ENCODE data around the gene HNRNPAB.

The HNRNPAB gene

GRCh38 chr5:178212241-178213002, 8.1 kb downstream of the HNRNPAB start:
- FAIRE-seq (no peak), DNase-seq (ENCODE audit: insufficient read length, low spot score) (no peak)
- TF ChIP-seq, protein P1, sequence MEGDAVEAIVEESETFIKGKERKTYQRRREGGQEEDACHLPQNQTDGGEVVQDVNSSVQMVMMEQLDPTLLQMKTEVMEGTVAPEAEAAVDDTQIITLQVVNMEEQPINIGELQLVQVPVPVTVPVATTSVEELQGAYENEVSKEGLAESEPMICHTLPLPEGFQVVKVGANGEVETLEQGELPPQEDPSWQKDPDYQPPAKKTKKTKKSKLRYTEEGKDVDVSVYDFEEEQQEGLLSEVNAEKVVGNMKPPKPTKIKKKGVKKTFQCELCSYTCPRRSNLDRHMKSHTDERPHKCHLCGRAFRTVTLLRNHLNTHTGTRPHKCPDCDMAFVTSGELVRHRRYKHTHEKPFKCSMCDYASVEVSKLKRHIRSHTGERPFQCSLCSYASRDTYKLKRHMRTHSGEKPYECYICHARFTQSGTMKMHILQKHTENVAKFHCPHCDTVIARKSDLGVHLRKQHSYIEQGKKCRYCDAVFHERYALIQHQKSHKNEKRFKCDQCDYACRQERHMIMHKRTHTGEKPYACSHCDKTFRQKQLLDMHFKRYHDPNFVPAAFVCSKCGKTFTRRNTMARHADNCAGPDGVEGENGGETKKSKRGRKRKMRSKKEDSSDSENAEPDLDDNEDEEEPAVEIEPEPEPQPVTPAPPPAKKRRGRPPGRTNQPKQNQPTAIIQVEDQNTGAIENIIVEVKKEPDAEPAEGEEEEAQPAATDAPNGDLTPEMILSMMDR (IDR thresholded peaks at IDR 0.05; ENCODE audit: insufficient read depth, missing control alignments): no peak

DNA sequence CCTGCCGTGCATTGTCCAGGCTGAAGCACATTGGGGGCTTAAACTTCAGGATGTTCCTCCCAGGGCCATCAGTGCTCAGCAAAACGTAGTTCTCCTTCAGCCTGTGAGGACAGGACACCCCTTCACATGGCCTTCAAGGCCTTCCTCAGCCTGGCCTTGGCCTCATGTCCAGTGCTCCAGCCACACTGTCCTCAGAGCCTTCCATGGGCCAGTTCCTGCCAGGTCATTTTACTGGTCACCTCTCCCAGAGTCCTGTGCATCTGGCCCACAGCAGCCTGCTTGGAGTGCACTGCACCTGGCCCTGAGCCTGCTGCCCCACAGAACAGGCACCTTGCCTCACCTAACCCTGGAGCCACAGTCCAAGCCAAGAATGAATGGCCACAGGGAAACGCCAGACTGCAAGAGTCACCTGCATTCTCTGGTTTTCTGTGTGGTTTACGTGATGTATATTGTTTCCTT, 8.7 kb downstream of the HNRNPAB start:
- DNase-seq (ENCODE audit: insufficient read length, low spot score) (no peak), FAIRE-seq (no peak)
- TF ChIP-seq, protein P1 (IDR thresholded peaks at IDR 0.05; ENCODE audit: insufficient read depth, missing control alignments): no peak

DNA sequence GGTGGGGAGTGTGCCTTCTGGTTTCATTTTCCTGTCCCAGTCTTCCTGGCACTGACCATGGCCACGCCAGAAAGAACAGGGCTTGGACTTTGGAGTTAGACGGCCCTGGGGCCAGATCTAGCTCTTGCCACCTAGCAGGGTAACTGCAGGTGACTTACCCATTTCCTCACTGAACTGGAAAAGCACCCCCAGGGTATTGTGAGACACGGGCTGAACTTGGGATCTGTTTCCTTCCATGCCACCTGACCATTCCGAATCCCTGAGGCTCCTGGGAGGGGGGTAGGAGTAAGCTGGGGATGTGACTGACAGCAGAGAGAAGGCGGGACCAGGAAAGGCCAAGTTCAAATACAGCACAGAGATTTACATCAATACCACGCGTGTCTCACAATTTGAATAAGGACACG, 9.4 kb downstream of the HNRNPAB start:
- DNase-seq (ENCODE audit: insufficient read length, low spot score) (no peak), FAIRE-seq (no peak)
- TF ChIP-seq, protein P1 (IDR thresholded peaks at IDR 0.05; ENCODE audit: insufficient read depth, missing control alignments): no peak

DNA sequence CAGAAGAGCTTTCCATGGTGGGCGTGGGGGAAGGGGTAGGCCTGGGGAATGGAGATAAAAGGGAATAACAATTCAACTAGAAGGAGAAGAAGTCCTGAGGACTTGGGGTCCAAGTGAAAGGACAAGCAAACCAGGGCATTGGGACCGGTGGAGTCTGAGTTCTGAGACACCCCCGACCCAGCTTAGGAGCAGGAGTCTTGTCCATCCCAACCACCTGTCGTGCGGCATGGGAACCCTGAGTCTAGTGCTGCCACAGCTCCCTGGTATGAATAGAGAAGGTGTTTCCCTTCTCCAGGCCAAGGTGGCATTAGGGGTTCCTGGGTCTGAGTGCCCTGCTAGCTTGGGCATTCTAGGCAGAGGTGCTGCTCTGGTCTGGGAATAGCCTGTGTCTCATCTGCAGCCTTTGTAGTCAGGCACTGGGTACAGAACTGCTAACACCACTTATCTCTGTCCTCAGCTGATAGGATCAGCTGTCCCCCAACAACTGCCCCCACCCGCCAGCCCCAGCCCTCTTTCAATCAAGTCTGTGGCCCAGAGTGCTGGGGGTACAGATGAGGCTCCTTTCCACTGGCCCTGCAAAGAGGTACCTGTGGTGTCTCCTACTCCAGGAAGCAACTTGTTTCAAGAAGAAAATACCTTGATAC, 9.9 kb downstream of the HNRNPAB start:
- no peak for DNase-seq (ENCODE audit: insufficient read length, low spot score)
- TF ChIP-seq, protein P1 (IDR thresholded peaks at IDR 0.05; ENCODE audit: insufficient read depth, missing control alignments): no peak
- FAIRE-seq: no peak

DNA sequence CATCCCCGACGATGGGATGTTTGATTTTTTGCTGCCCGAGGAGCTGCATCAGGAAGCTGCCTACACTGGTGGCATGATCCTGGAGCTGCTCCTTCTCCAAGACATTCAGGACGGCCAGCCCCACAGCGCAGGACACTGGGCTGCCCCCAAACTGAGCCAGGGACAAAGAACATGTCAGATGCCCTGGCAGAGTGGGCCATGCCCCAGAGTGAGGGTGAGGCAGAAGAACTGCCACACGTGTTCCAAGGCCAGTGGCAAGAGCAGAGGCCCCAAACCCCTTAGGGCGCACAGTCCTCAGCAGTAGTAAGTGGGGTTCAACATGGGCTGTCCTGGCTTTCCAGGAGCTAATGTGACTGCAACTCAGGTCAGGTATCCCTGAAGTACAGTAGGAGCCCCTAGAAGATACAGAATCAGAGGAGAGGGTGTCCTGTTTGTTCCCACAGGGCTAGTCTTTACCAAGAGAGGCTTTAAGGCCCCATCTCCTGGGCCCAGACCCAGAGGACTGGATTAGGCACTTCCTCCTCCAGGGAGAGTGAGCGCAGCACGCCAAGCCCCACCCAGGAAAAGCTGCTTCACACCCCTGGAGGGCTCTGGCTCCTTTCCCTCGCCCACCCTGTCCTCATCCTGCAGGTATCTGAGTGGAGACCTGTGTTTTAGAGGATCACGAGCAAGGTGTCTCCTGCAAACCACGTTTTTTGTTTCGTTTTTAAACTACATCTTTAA, 11.1 kb downstream of the HNRNPAB start:
- DNase-seq (ENCODE audit: insufficient read length, low spot score) (no peak), FAIRE-seq (no peak)
- TF ChIP-seq, protein P1 (IDR thresholded peaks at IDR 0.05; ENCODE audit: insufficient read depth, missing control alignments): no peak

GRCh38 chr5:178216088-178216534, 11.8 kb downstream of the HNRNPAB start:
- FAIRE-seq: no peak
- TF ChIP-seq, protein P1 (IDR thresholded peaks at IDR 0.05; ENCODE audit: insufficient read depth, missing control alignments): no peak
- DNase-seq (ENCODE audit: insufficient read length, low spot score): no peak
